ENCODE data around the gene MED31. TPM values are rescaled to one million over a fixed set of nuclear protein-coding genes. Genes with fewer than 3 reads are reported as not detected.

The MED31 gene
- total and polyA plus RNA-seq, 2 experiments from 2014 or later = 5.5 to 49.3 TPM

DNA sequence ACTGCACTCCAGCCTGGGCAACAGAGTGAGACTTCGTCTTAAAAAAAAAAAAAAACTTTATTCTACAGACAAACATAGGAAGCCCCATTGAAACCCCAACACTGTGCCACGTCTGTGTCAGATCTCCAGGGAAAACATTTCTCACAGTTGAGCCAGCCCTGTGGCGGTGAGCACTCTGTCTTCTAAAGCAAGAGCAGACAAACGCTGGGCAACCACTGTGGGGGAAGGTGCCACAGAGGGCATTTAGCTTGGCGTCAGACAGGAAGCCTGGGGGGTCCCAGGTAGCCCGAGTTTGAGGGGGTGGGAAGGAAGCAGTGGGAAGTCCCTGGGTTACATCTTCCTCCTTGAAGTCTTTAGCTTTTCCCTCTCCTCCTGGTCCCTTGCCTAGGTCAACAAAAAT lies 16.1 kb upstream of the MED31 start:
- H2AFZ ChIP-seq = no peak overlapping the region
- no peak for DNase-seq (ENCODE audit: low spot score)
- Mint-ChIP-seq H3K4me1 (peaks cover 8% of the 10 kb centered on the region; the same call in 2 of the 3 replicates), H3K27me3 (ENCODE audit: insufficient read depth, low read depth, poor library complexity) (peaks cover 16% of the 10 kb centered on the region), H3K4me3 (no peak overlapping the region), H3K36me3 (ENCODE audit: low read depth) (no peaks in the 10 kb centered on the region), H3K27ac (no peak overlapping the region), H3K9me3 (no peaks in the 10 kb centered on the region)
- H3K27me3 ChIP-seq (ENCODE audit: insufficient read depth) = peaks cover 13% of the 10 kb centered on the region
- H3F3A ChIP-seq (replicated peaks; ENCODE audit: low read depth) = no peaks in the 10 kb centered on the region
- no peaks in the 10 kb centered on the region for H3K9me2 ChIP-seq (ENCODE audit: insufficient read depth)
- H3K27ac ChIP-seq (ENCODE audit: low read depth) = no peak overlapping the region
- no peak for TF ChIP-seq EZH2phosphoT487 (IDR thresholded peaks at IDR 0.05; ENCODE audit: unreplicated experiment)
- no peak for TF ChIP-seq ZNF331 (CRISPR knock-in tag; IDR thresholded peaks at IDR 0.05; ENCODE audit: low read depth)
- no peak for TF ChIP-seq STAT1 (IDR thresholded peaks at IDR 0.05; ENCODE audit: unreplicated experiment)
- TF ChIP-seq CREB1 (CRISPR knock-in tag; IDR thresholded peaks at IDR 0.05; ENCODE audit: low read depth) = no peak
- no peak for TF ChIP-seq REST (IDR thresholded peaks at IDR 0.05; ENCODE audit: unreplicated experiment)
- no peak for TF ChIP-seq POLR2AphosphoS5 (IDR thresholded peaks at IDR 0.05; ENCODE audit: low read depth)
- TF ChIP-seq ZNF114 (CRISPR knock-in tag; IDR thresholded peaks at IDR 0.05) = no peak
- TF ChIP-seq EZH2 (IDR thresholded peaks at IDR 0.05; ENCODE audit: low read depth, unreplicated experiment) = no peak
- no peak for TF ChIP-seq NANOG (IDR thresholded peaks at IDR 0.05; ENCODE audit: borderline replicate concordance)
- TF ChIP-seq ETS1 (IDR thresholded peaks at IDR 0.05) = no peak
- TF ChIP-seq, protein P1, sequence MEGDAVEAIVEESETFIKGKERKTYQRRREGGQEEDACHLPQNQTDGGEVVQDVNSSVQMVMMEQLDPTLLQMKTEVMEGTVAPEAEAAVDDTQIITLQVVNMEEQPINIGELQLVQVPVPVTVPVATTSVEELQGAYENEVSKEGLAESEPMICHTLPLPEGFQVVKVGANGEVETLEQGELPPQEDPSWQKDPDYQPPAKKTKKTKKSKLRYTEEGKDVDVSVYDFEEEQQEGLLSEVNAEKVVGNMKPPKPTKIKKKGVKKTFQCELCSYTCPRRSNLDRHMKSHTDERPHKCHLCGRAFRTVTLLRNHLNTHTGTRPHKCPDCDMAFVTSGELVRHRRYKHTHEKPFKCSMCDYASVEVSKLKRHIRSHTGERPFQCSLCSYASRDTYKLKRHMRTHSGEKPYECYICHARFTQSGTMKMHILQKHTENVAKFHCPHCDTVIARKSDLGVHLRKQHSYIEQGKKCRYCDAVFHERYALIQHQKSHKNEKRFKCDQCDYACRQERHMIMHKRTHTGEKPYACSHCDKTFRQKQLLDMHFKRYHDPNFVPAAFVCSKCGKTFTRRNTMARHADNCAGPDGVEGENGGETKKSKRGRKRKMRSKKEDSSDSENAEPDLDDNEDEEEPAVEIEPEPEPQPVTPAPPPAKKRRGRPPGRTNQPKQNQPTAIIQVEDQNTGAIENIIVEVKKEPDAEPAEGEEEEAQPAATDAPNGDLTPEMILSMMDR (conservative IDR thresholded peaks at IDR 0.05; ENCODE audit: low read depth in 2 of 2) = no peak
- no peak for TF ChIP-seq ZNF462 (CRISPR knock-in tag; IDR thresholded peaks at IDR 0.05)
- no peak for TF ChIP-seq JUNB (IDR thresholded peaks at IDR 0.05; ENCODE audit: unreplicated experiment)
- H4K20me1 ChIP-seq (replicated peaks; ENCODE audit: insufficient read depth) = peaks cover 7% of the 10 kb centered on the region; the same call in 1 of the 2 replicates
- H3K36me3 ChIP-seq (ENCODE audit: insufficient read depth) = no peaks in the 10 kb centered on the region
- H3K4me1 ChIP-seq (ENCODE audit: insufficient read depth) = no peaks in the 10 kb centered on the region
- H3K79me2 ChIP-seq (replicated peaks; ENCODE audit: insufficient read depth) = no peaks in the 10 kb centered on the region
- no peak for ATAC-seq
- no peak overlapping the region for H3K4me3 ChIP-seq
- H3K4me2 ChIP-seq = no peak overlapping the region
